GM19043 (cell line): ENCODE results near the gene THY1.
A peak's percentile ranks its signal among the peaks of the same experiment; 100 is the strongest.
"Not testable (repeated sequence)": the region's sequence is repeated elsewhere in the genome, so short reads cannot be mapped to it uniquely, and the experiment has no call there.

Source experiments
- ATAC-seq: cut with Tn5 transposase; IDR thresholded peaks from one replicate; pipeline ENCODE4 v1.9.1; 2021; ENCODE audit warnings: low read depth; ENCODE audit not compliant: unreplicated experiment

Gene THY1

DNA sequence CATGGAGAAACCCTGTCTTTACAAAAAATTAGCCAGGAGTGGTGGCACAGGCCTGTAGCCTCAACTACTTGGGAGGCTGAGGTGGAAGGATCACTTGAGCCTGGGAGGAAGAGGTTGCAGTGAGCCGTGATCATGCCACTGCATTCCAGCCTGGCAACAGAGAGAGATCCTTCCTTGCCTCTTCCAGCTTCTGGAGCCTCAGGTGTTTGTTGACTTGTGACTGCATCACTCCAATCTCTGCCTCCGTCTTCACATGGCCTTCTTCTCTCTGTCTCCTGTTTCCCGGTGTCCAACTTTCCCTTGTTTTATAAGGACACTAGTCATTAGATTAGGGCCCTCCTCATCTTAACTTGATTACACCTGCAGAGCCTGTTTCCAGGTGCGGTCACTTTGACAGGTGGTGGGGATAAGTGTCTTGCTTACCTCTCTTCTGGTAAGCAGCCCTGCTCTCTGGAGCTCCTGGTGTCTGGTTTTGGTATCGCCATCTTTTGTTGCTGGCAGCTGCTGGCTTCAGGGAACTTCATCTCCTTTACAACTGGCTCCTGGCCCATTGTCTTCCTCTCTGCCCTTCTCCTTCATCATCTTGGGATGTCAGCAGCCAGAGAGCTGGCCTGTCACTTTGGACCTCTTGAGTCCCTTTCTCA lies 33.2 kb downstream of the THY1 start:
- no peak for ATAC-seq

DNA sequence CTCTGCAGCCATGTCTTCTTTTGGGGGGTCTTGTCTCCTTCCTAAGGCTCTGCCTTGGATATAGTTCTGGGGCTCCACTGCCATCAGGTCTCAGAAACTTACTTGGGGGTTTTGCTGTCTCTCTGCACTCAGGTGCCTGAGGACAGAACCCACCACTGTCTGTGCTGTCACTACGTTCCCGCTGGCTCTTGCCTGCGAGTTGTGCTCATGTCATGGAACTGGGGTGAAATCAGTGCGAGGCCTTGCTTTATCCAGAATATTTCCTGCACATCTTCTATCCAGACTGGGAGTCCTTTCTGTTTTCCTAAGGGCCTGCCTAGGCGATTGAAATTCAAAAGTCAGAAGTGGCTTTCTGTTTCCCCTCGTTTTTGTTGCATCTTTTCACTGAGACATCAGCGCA lies 34.9 kb downstream of the THY1 start:
- no peak for ATAC-seq

DNA sequence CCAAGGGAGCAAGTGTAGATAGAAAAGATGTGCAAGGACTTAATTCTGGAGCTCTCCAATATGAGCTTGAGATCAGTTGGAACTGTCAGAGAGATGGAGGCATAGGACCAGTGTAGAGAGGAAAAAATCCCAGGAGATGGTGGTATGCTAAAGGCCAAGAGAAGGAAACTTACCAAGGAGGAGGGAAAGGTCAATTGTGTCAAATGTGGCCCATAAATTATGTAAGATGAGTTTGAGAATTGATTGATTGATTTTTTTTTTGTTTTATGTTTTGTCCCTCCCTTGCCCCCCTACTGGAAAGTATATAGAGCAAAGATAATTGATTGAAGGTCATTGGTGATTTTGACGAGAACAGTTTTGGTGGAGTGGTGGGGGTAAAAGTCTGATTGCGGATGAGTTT lies 38.6 kb downstream of the THY1 start:
- no peak for ATAC-seq

DNA sequence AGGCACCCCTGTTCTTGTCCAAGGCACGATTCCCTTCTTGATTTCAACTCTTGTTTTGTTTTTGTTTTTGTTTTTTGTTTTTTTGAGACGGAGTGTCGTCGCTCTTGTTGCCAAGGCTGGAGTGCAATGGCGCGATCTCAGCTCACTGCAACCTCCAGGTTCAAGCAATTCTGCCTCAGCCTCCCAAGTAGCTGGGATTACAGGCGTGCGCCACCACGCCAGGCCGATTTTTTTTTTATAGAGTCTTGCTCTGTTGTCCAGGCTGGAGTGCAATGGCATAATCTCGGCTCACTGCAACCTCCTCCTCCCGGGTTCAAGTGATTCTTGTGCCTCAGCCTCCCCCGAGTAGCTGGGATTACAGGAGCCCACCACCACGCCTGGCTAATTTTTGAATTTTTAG lies 40.5 kb downstream of the THY1 start:
- ATAC-seq, result not testable (repeated sequence)

DNA sequence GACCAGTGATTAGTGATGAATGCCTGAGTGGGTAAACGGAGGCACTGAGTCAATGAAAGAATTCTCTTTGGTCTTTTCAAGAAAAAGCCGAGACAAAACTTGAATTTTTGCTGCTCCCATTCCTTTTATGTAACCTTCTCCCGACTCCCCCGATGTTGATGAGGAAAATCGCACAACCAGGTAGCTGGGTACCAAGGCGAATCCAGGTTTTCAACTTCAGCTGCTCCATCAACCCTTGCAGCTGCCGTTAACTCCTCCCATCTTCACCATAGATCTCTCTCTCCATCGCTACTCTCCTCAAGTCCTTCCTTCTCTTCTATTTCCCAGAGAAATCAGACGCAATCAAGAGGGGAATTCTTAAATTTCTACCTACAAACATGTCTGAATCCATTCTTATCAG lies 40.9 kb downstream of the THY1 start:
- ATAC-seq, result no peak

DNA sequence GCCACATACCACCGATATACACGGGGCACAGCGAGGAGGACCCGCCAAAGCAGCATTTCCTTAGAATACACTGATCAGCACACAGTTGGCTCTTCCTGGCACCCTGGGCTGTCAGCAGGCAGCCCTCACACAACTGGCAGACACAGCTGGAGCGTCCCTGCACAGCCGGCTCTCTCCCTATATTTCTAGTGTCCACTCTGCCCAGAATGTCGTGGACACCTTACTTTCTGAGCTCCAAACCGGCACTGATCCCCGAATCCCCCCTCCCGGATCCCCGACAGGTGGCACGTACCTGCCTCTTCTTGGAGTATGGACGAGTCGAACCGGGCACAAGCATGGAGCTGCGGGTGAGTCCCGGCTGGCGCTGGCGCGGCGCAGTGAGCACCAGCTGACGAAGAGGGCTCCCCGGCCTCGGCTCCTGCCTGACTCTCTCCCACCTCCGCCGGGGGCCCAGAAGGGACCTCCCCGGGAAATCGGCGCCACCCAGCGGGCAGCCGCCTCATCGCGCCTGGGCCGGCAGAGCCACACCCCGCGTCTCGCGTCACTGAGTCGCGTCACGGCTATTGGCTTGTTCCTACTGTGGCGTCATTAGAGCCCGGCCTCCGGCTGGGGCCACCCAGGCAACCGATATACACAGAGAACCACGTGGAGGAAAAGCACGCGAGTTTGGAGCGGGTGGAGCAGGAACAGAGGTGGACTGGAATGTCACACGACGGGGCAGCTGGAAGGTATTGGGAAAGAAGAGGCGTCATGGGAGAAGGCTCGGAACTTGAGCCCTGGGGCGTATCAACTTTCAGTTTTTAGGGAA lies 41.6 kb downstream of the THY1 start, which contains the start of gene USP2:
TSS of gene USP2 (minus strand) at position 510 of the 808 bp plus-strand sequence. CDS start 8,210 bp downstream, outside the sequence.
- peak; percentile 95 for ATAC-seq

DNA sequence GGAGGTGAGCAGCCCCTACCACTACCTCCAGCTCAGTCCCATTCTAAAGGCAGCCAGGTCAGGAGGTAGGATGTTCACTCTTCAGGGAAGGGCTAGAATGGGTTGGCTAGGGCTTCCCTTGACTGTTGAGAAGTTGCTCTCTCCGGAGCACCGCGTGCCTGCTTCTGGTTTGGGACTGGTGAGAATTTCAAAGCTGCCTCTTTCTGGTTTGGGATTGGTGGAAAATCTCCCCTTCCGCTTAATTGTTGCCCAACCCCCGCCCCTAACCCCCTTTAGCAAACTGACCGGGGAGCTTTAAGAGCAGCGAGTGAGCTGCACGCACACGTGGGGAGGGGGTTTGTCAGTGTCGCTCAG lies 42.2 kb downstream of the THY1 start:
- no peak for ATAC-seq

DNA sequence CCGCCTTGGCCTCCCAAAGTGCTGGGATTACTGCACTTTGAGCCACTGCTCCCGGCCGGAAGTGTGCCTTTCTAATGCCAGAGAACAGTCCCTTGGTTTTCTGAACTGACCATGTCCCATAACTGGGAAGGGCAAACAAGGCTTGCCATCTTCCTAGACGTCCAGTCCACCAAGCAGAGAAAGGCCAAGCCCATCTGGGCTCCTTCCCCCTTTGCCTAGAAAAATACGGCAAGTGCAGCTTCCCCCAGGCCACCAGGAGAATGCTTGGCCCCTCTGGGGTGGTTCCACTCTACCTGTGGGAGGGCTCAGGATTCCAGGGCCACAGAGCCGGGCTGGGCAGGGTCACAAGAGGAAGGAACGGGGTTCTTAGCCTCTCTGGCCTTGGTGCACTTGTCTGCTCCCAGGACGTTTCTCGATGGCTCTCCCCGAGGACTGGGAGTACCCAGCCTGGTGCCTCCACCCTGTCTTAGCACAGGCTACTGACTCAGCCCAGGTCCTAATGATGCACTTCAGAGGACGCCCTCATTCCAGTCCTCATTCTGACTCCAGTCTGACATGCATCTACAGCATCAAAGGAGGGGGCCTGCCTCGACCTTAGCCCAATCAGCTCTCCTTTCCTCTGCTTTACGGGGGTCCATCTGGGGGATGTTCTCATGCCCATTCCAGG lies 42.7 kb downstream of the THY1 start:
- ATAC-seq, result no peak

DNA sequence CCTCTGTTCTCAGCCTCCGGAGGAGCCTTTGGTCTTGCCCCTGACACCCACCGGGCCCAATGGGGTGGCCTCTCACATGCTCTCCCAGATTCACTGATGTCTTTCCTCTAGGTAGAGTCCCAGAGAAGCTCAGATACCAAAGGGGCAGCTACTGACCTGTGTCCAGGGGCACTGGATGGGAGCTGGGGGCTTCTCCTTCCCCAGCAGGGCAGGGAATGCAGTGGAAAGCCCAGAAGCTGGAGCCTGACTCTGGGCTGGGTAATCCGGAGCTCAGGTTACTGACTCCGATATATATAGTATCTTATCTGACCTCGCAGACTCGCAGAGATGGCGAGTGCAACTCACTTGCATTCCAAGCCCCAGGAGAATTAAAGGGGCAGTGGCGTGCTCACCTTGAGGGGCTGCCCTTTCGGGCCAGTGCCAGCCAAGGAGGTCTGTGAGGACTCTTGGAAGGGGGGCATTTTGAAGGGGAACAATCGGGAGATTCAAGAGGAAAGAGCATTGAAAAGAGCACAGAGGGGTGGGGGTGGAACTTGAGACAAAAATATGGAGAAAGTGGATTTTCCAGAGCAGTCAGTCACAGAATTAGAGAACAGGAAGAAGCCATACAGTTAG lies 44.0 kb downstream of the THY1 start:
- no peak for ATAC-seq

DNA sequence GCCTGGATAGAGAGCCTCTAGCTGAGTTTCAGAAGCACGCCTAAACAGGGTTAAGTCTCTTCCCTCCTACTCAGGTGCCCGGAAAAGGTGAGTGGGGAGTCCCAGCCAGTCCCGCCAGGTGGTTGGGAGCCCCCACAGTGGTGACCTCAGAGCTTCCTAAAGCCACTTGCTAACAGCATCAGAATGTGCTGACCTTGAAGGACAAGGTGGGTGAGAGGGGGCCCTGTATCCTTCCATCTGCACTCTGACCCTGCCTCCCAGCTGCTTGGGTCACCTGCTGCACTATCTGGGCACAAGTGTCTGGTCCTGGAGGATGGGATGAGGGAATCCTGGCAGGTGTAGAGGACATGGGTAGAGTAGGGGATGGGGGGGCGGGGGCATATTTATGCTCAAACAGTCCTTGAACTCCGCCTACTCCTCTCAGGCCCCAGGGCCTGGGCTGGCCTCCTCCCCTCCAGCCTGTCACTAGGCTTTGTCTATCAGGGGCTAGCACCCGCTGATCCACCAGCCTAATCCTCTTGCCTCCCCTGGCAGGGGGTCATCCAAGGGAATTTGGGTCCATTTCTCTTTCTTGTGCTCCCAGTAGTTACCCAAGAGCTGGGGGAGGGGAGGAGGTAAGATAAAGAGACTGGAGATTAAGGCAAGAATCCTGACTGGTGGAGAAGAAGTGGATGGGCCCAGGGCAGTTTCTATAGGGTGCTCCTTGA lies 44.9 kb downstream of the THY1 start:
- no peak for ATAC-seq

DNA sequence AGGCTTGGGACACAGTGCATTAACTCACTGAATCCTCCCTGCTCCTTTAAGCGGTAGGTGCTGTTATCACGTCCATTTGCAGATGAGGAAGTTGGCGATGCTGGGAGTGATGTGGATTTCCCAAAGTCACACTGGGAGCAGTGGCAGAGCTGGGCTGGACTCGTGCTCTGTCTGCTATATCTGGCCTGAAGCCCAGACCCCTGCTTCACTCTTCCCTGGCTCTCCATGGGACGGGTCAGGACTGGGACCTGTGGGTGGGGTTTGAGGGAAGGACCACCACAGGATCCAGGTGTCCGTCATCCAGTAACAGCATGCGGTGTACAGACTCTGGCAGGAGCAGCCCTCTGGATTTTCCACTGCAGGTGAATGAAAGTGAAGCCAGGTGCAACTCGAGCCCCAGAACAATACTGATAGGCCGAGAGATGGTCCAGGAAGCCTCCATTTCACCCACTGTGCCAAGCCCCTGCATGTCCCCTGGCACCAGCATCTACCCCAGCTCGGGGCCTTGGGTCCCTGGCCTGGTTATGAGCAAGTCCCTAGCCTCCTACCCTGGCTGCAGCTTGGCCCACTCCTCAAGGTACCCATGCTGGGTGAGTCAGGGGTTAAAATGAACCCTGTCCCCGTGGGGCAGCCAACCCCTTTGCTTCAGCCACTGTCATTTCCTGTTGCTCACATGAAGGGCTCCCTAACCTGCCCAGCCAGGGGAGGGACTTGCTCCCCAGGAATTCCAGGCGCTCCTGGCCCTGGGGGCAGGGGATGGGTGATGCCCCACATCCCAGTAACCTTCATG lies 45.7 kb downstream of the THY1 start:
- no peak for ATAC-seq

DNA sequence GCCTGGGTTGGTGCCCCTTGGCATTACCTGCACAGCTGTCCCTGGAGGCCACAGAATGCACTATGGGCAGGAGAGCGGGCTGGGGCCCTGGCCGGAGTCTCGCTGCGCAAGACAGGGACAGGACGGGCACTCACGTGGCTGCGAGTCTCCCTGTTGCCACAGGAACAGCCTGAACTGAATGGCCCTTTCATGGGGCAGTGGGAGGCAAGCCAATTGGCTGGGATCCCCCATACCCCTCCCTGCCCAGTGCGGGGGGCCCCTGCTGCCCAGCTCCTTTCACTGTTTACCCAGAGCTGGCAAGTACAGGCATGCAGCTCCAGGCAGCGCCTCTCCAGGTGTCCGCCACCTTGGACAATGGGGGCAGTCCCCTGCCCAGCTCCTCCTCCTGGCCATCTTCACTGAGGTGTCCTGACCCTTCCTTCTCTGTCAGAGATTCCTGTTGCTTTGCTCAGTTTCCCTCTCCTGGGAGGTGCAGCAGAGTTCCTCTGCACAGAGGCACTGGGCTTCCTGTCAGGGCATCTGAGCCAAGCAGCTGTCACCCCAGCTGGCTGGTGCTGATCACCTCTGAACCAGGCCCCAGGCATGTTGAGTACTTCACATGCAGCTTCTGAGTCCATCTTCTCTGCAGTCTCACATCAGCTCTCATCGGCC lies 46.6 kb downstream of the THY1 start:
- ATAC-seq, result no peak

DNA sequence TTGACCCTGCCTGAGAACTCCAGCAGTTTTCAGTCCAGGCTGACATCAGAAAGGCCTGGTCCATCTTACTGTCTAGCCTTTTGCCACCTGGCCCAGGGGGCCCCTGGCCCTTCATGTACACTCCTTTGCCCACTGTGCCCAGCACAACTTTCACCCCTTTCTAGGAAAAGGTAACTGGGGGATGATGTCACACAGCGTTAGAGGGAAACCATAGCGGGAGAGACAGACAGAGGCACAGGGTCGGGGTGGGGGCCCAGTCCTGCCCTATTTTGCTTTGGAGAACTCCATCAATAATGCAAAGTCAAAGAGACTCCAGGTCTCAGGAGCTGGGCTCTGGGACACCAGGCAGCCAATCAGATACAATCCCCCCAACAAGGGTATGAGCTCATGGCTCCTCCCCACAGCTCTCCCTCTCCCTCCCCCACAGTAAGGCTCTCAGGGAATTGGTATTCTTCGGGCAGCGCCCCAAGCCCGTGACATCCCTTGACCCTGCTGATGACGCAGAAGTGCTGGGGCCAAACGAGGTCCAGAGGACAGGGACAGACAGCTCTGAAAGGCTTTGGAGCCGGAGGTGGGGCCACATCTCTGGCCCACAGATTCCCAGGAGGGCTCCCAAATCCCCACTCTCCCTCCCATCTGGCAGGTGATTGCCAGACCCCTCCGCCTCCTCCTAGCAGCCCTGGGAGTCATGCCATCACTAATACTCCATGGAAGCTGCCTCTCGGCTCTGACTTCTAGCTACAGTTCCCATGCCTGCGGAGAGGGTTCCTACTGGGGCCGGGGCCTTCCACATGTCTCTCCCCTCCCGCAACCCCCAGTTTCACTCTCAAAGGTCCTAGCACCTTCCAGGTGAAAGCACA lies 47.4 kb downstream of the THY1 start:
- no peak for ATAC-seq

DNA sequence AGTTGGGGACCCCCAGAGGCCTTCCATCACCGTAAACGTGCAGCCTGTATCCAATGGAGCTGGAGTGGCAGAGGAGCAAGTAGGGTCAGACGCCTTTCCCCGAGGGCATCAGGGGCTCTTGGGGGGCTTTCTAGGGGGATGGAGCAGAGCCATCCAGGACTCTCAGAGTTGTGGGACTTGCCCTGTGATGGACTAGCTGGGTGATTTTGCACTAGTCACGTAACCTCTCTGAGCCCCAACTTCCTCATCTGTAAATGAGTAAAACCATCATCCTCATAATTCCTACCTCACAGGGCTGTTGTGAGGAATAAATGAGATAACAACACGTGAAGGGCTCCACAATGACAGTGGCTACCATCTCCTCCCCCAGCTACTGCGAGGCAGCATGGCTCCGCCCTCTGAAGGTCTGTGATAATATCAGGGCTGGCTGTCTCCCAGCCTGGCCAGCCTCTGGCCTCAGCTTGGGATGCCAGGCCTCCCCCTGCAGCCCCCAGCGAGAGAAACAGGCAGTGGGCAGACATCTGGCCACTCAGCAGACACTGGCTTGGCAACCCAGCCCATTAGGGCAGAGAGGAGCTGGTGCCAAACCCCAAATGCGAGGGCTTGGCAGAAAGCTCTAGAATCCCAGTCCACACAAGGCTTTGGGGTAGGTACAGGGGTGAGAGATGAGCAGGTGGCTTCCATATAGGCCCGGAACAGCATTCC lies 48.2 kb downstream of the THY1 start:
- ATAC-seq, result no peak

DNA sequence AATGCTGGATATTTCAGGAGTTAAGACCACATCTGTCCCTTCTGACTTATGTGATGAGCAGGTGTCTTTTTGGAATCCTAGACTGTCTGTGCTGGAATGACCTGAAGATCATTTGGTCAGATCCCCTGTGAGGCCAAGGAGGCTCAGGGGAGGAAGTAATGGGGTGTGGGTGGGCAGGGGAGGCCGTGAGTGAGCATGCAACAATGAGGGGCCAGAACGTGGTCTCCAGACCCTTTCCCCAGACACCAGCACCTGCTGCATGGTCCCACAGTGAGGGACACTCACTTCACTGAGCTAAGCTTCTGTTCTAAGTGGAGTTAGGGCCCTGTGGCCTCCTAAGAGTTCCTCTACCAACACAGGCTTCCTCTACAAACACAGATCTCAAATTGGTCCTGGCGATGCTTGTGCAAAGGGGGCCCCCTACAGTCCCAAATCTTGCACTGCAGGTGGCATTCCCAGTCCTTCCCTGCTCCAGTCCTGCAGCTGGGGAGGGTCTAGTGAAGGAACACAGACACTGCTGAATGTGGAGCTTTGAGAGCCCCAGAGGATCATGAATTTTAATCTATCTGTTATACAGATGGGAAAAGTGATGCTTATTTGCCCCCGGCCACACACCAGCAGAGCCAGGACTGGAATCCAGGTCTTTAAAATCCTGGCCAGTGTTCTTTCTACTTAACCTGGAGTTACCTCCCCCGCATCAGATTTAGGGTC lies 48.9 kb downstream of the THY1 start:
- ATAC-seq, result no peak

DNA sequence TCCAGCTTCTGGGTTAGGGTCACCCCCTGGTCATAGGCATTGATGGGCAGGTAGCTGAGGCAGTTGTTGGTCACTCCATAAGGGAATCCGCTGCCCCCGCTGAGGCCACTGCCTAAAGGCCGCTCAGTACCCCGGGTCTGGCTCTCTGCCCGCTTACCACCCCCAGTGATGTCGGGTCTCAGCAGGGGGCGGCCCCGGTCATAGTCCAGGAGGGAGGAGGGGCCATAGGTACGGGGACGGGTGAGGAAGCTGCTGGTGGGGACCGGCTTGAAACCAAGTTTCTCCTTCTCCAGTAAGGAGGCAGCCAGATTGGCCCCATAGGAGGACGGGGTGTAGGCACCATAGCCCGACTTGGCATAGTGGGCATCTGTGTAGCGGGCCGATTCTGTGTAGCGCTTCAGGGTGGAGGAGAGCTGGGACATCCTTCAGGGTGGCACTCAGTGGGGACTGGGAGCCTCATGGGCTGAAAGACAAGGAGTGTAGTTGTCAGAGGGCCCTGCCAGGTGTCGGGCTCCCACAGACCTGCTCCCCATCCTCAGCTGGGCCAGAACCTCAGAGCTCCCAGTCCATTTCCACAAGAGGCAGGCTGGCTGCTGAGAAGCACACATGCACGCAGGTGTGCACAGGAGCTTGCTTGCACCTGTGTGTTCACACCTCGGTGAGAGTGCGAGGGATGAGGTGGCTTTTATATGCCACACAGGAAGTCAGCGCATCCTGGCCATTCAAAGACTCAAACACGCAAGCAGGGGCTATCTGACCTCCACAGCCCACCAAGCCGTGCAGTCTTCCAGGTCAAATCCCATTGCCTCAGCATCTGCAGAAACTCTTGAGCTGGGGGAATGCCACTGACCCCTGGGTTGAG lies 49.7 kb downstream of the THY1 start:
- no peak for ATAC-seq
